Nephron progenitor cell (in vitro differentiated cells): ENCODE data around the gene LIN28B.

Source experiments
- DNase-seq: peaks from one replicate; pipeline ENCODE4 v3.0.0; 2021
- H3K27ac Mint-ChIP-seq: 2 replicates; pipeline ENCODE4 v1.8.0; 2021; ENCODE audit warnings: mild to moderate bottlenecking, moderate library complexity, mixed read lengths
- H3K27me3 Mint-ChIP-seq: 2 replicates; pipeline ENCODE4 v1.8.0; 2021; ENCODE audit warnings: mild to moderate bottlenecking, low read depth, mixed read lengths; ENCODE audit not compliant: poor library complexity
- H3K36me3 Mint-ChIP-seq: 2 replicates; pipeline ENCODE4 v1.8.0; 2021; ENCODE audit warnings: low read depth, mixed read lengths
- H3K4me1 Mint-ChIP-seq: 2 replicates; pipeline ENCODE4 v1.8.0; 2021; ENCODE audit warnings: mixed read lengths
- H3K4me3 Mint-ChIP-seq: 2 replicates; pipeline ENCODE4 v1.8.0; 2021; ENCODE audit warnings: mild to moderate bottlenecking, moderate library complexity, mixed read lengths
- H3K9me3 Mint-ChIP-seq: 2 replicates; pipeline ENCODE4 v1.8.0; 2021; ENCODE audit warnings: mild to moderate bottlenecking, moderate library complexity, mixed read lengths
- TF ChIP-seq, protein P1 (sequence below): fragments of 200-600 bp; sonication (generic); IDR thresholded peaks from 2 replicates; pipeline ENCODE4 v1.5.0; 2021; ENCODE audit warnings: antibody characterized with exemption

The LIN28B gene

DNA sequence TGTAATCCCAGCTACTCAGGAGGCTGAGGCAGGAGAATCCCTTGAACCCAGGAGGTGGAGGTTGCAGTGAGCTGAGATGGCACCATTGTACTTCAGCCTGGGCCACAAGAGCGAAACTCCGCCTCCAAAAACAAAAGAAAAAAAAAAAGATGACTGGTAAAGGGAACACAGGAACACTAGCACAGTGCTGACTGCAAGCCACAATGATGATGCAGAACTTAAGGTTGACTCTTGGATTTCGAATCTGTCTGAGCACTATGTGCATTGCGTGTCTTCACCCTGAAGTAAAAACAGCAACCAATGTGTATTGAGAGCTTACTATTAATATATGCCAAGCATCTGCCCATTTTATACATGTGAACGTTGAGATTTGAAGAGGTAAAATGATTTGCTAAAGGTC lies 27.6 kb upstream of the LIN28B start:
- peaks cover 13% of the 10 kb centered on the region for H3K4me1 Mint-ChIP-seq
- no peaks in the 10 kb centered on the region for H3K36me3 Mint-ChIP-seq
- peaks cover 6% of the 10 kb centered on the region for H3K9me3 Mint-ChIP-seq
- H3K27ac Mint-ChIP-seq: no peak overlapping the region
- DNase-seq: no peak
- H3K4me3 Mint-ChIP-seq: no peak overlapping the region
- TF ChIP-seq, protein P1, sequence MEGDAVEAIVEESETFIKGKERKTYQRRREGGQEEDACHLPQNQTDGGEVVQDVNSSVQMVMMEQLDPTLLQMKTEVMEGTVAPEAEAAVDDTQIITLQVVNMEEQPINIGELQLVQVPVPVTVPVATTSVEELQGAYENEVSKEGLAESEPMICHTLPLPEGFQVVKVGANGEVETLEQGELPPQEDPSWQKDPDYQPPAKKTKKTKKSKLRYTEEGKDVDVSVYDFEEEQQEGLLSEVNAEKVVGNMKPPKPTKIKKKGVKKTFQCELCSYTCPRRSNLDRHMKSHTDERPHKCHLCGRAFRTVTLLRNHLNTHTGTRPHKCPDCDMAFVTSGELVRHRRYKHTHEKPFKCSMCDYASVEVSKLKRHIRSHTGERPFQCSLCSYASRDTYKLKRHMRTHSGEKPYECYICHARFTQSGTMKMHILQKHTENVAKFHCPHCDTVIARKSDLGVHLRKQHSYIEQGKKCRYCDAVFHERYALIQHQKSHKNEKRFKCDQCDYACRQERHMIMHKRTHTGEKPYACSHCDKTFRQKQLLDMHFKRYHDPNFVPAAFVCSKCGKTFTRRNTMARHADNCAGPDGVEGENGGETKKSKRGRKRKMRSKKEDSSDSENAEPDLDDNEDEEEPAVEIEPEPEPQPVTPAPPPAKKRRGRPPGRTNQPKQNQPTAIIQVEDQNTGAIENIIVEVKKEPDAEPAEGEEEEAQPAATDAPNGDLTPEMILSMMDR: no peak
- H3K27me3 Mint-ChIP-seq: no peaks in the 10 kb centered on the region

DNA sequence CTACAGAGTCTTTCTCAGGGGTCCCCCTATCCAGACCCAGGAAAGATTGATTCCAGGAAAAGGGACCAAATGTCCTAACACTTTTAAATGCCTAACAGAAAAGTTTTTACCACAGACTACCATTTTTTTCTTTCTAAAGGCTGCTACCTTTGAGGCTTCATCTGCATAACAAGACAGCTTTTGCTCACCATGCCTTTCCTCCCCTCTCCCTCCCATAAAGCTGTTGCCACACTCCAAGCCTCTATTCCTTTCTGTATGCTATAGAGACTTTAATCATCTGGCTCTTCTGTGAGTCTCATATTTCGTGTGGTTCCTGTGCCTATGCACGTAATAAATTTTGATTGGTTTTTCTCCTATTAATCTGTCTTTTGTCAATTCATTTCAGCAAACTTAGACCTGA lies 26.0 kb upstream of the LIN28B start:
- no peaks in the 10 kb centered on the region for H3K36me3 Mint-ChIP-seq

DNA sequence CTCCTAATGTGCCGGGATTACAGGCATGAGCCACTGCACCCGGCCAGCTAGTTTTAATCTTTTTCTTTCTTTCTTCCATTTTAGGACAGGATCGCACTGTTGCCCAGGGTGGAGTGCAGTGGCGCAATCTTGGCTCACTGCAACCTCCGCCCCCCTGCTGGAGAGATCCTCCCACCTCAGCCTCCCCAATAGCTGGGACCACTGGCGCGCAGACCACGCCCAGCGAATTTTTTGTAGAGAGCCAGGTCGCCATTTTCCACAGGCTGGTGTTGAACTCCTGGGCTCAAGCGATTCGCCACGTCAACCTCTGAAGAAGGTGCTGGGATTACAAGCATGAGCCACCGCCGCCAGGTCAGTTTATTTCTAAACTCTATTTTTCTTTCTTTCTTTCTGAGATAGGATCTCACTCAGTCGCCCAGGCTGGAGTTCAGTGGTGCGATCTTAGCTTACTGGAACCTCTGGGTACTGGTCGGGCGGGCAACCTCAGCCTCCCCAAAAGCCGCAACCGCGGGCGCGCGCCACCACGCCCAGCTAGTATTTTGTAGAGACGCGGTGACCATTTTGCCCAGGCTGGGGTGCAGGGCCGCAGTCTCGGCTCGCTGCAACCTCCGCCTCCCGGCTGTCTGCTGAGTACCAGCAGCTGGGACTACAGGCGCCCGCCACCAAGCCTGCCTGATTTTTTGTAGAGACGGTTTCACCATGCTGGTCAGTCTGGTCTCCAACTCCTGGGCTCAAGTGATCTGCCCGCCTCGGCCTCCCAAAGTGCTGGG lies 20.0 kb upstream of the LIN28B start:
- Mint-ChIP-seq H3K27ac (no peak overlapping the region), H3K27me3 (peaks cover 4% of the 10 kb centered on the region), H3K4me1 (peaks cover 6% of the 10 kb centered on the region), H3K4me3 (no peak overlapping the region), H3K9me3 (peaks cover 29% of the 10 kb centered on the region), H3K36me3 (peaks cover 16% of the 10 kb centered on the region)
- TF ChIP-seq, protein P1: no peak
- no peak for DNase-seq

More for the DNA sequence above, 26.0 kb upstream of the LIN28B start:
- Mint-ChIP-seq H3K4me1 (peaks cover 13% of the 10 kb centered on the region), H3K27me3 (no peaks in the 10 kb centered on the region), H3K9me3 (peaks cover 7% of the 10 kb centered on the region), H3K27ac (no peak overlapping the region), H3K4me3 (no peak overlapping the region)
- TF ChIP-seq, protein P1: no peak
- DNase-seq: no peak

DNA sequence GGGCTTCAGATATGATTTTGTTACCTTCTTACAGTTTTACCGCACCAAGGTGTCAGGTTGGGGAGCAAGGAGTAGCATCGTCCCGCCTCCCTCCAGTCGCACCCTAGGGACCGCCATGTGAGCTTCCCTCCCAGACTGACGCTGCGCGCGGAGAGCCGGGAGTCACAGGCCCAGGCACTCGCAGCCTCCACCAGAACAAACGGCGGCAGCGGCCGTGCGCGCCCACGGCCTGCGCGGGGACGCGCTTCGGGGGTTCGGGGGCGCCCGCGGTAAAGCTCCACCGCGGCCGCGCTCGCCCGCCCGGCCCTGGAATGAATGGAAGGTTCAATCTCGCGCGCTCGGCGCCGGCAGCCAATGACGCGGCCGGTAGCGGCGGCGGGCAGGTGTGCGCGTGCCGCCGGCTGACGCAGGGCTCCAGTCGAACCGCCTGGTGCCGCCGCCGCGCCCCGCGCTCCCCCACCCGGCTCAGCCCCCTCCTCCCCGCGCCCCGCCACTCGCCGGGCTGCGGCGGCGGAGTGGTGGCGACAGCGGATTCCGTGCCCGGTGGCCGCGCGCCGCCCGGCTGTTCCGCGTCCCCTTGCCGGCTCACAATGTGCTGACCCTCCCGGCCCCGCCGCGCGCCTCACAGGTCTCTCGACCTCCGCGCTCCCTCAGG lies 16.5 kb upstream of the LIN28B start:
- DNase-seq: peak; percentile 69
- H3K4me3 Mint-ChIP-seq: peak overlapping the region; percentile 87
- H3K27ac Mint-ChIP-seq: no peak overlapping the region
- H3K27me3 Mint-ChIP-seq: peaks cover 4% of the 10 kb centered on the region
- peaks cover 19% of the 10 kb centered on the region for H3K4me1 Mint-ChIP-seq
- H3K9me3 Mint-ChIP-seq: peaks cover 29% of the 10 kb centered on the region
- TF ChIP-seq, protein P1: no peak
- H3K36me3 Mint-ChIP-seq: peaks cover 16% of the 10 kb centered on the region

DNA sequence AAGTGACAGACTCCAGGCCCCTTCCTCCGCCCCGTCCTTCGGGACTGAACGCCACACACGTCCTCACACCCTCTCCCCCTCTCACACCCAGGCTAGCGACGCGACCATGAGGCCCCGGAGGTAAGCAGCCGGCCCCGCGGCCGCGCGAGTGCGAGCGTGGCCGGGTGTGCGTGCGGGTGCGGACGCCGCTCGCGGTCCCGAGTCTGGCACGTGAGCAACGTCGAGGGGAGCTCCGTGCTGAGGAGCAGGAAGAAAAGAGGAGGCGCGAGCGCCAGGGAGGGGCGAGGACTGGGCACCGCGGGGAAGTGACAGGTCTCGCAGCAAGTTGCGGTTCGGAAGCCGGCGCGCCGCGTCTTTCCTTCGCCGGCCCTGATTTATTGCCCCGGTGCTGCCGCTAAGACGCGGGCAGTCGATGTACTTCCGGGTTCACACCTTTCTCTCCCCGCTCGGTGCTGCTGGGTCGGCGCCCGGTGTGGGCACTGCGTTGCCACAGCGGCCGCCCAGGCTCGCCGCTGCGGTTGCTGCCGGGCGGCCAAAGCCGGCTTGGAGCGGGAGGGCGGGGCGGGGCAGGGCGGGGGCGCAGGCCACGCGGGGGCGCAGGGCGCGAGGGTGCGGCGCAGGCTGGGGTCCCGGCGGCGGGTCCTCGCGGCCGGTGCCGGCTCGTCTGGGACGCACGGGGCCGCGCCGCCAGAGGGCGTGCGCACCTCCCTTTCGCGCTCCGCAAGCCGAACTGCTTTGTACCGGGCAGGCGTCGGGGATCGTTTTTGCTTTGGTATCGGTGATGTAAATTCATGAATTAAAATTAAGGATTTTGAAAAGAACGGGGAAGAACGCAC lies 15.8 kb upstream of the LIN28B start:
- peaks cover 19% of the 10 kb centered on the region for H3K4me1 Mint-ChIP-seq
- TF ChIP-seq, protein P1: peak; percentile 57

More for the DNA sequence above, 15.8 kb upstream of the LIN28B start:
- peak overlapping the region; percentile 98 for H3K4me3 Mint-ChIP-seq
- peaks cover 27% of the 10 kb centered on the region for H3K9me3 Mint-ChIP-seq
- H3K27ac Mint-ChIP-seq: peak overlapping the region; percentile 64
- peaks cover 15% of the 10 kb centered on the region for H3K36me3 Mint-ChIP-seq
- peak; percentile 85 for DNase-seq
- H3K27me3 Mint-ChIP-seq: peaks cover 4% of the 10 kb centered on the region
